GM21786 (cell line): ENCODE measurements around the gene ACAT2.
"Not testable (repeated sequence)": the region's sequence is repeated elsewhere in the genome, so short reads cannot be mapped to it uniquely, and the experiment has no call there.

Source experiments
- ATAC-seq: cut with Tn5 transposase; IDR thresholded peaks from one replicate; pipeline ENCODE4 v1.9.1; 2021; ENCODE audit not compliant: unreplicated experiment

The ACAT2 gene

GRCh38 chr6:159762681-159763293, 942 bp downstream of the ACAT2 start:
- ATAC-seq, result peak; percentile 10

GRCh38 chr6:159766906-159767305, 5.1 kb downstream of the ACAT2 start:
- ATAC-seq, result no peak

DNA sequence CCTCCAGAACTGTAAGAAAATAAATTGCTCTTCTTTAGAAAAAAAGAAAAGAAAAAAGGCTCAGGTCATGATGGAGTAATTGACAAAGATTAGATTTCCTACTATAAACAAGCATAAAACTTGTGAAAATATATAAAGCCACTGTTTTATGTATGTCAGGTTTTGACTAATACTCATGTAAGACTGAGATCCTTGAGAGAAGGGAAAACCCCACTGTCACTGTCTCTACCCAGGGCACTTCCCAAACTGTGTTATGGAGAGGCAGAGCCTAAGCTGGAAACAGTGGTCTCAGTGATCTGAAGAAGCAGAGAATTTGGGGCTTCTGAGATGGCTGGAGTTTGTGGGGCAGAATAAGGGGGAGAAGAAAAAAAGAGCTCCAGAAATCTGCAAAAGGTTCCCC, 7.6 kb downstream of the ACAT2 start:
- ATAC-seq, result no peak

GRCh38 chr6:159772196-159772595, 10.4 kb downstream of the ACAT2 start:
- ATAC-seq, result no peak

DNA sequence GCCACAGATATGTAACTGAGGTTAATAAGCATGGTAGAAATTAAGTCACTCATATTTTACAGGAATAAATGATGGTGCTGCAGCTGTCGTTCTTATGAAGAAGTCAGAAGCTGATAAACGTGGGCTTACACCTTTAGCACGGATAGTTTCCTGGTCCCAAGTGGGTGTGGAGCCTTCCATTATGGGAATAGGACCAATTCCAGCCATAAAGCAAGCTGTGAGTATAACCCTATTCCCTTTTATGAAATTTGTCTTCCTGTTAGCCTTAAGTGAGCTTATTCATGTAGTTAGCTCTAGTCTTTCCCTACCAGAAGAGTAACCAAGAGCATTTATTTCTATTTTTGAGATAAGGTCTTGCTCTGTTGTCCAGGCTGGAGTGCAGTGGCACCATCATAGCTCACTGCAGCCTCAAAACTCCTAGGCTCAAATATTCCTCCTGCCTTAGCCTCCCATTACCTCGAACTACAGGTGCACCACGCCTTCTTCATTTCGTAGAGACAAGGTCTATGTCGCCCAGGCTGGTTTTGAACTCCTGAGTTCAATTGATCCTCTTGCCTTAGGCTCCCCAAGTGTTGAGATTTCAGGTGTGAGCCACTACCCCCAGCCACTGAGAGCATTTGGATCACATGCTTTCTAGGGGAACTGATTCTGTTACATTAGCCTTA, 15.5 kb downstream of the ACAT2 start:
- ATAC-seq, result no peak

- no peak for ATAC-seq
Measured at GRCh38 chr6:159778131-159778530, 16.3 kb downstream of the ACAT2 start.

- ATAC-seq, result no peak
Measured at GRCh38 chr6:159778542-159779103, 16.8 kb downstream of the ACAT2 start.

DNA sequence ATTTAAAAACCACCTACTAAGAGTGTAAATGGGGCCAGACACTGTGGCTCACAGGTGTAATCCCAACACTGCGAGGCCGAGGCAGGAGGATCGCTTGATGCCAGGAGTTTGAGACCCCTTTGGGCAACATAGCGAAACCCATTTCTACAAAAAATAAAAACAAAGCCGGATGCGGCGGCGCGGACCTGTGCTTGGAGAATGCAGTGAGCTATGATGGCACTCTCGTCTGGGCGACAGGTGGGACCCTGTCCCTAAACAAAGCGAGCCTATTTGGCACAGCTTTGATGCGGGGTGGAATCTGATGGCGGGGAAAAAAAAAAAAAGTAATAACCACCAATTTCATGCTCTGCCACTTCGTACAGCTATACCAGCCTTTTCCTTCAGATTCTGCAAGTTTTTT, 26.4 kb downstream of the ACAT2 start:
- ATAC-seq, result no peak

DNA sequence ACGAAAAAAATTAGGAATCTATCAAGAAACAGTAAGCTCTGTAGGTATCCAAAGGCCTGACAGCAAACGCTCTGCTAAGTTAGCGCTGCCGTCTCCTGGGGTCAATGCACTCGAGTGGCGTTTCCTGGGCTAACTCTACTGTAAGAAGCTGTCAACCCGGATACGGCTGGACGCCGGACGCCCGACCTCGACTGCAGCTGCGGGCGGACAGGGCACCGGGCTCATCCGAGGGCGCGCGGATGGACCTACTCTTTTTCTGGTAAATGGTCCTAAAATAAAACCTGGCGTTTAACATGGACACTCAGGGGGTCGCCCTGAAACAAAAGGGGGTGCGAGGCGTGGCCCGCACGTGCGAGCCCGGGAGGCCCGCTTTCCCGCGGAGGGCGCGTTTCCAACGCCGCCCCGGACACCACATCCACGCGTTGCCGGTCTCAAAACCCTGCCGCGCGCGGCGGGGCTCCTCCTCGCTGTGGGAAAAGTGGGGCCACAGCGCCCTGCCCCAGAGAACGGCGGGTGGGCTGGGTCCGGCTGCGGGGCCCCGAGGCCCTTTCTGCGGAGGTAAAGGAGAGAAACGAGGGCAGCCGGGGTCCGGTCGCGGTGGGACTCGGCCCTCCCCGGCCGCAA, 27.0 kb downstream of the ACAT2 start:
- no peak for ATAC-seq

- peak; percentile 68 for ATAC-seq
Measured at GRCh38 chr6:159789377-159790148, 27.7 kb downstream of the ACAT2 start, which contains the start of gene TCP1. TSS of gene TCP1 (minus strand) at chr6:159789602. CDS start at chr6:159789468, 134 bp downstream.

DNA sequence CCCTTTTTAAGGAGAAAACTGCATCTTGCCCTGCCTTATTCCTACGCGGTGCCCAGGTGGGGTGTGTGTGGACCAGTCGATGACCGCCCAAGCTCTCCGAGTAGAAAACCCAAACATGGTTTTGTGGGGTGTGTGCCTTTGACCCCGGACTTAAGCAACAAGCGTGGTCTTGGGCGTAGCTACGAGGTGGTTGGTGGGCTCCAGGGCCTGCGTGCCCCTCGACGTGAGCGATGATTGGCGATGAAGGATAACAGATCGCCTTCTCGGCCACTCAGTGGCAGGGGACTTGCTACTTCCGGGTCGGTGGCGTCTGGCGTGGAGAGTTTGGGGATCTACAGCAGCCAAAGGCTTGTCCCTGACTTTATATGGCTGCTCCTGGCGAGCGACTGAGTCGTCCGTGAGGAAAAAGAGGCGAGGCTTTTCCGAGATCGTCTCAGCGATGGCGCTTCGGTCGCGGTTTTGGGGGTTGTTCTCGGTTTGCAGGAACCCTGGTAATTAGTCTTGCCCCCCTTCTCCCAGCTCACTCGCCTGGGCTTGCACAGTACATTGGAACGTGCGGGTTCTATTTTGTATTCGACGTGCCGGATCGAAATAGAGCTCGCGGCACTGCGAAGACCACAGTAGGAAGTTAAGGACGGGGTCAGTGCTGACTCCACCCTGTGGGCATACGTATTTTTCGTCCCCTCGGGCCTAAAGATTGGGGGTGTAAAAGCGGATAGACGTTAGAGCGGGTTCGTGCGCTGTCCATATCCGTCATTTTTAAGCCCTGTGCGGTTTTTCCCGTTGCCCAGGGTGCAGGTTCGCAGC, 28.5 kb downstream of the ACAT2 start, which contains the start of gene MRPL18:
Gene MRPL18 (plus strand): TSS at position 319 of the 807 bp plus-strand sequence. CDS start 121 bp downstream, at position 440.
- ATAC-seq, result peak; percentile 79

- no peak for ATAC-seq
Measured at GRCh38 chr6:159790956-159791598, 29.2 kb downstream of the ACAT2 start.

GRCh38 chr6:159794976-159795375, 33.1 kb downstream of the ACAT2 start:
- not testable (repeated sequence) for ATAC-seq

- ATAC-seq, result no peak
Measured at GRCh38 chr6:159797554-159797953, 35.7 kb downstream of the ACAT2 start.

- no peak for ATAC-seq
Measured at GRCh38 chr6:159800141-159800865, 38.5 kb downstream of the ACAT2 start, which contains the start of gene PNLDC1. TSS of gene PNLDC1 (plus strand) at chr6:159800276. CDS start at chr6:159800308, 32 bp downstream.

DNA sequence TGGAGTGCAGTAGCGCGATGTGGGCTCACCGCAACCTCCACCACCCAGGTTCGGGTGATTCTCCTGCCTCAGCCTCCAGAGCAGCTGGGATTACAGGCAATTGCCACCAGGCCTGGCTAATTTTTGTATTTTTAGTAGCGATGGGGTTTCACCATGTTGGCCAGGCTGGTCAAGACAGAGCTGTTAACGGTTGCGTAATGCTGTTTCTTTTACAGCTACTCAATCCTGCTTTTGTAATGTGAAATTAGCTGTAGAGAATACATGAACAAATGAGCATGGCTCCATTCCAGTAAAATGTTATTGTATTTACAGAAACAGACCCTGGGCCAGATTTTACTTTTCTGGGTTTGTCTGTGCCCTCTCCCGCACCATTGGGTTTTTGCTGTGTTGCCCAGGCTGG, 40.1 kb downstream of the ACAT2 start:
- ATAC-seq, result no peak

- ATAC-seq, result no peak
Measured at GRCh38 chr6:159804504-159804903, 42.7 kb downstream of the ACAT2 start.

GRCh38 chr6:159805440-159806020, 43.7 kb downstream of the ACAT2 start:
- ATAC-seq, result no peak
